Breast epithelium (tissue), 3 donors: ENCODE results near the gene CCDC188.

Experiments used
- POLR2A ChIP-seq: fragments of 450-650 bp; IDR thresholded peaks from one replicate; pipeline ENCODE4 v1.6.1; 2016; ENCODE audit warnings: antibody characterized with exemption, mild to moderate bottlenecking, moderate library complexity
- POLR2AphosphoS5 ChIP-seq, 3 donors: sonication (generic); formaldehyde crosslinking; IDR thresholded peaks; one replicate each; pipeline ENCODE4 v1.6.1; 2017; ENCODE audit warnings: antibody characterized with exemption in 3 of 3
- TF ChIP-seq, protein P1 (sequence below), 3 donors: fragments of 450-650 bp; IDR thresholded peaks; one replicate each; pipeline ENCODE4 v1.5.1; 2016 to 2017; ENCODE audit warnings: antibody characterized with exemption in 3 of 3, mild to moderate bottlenecking in 3 of 3, moderate library complexity in 3 of 3

DNA sequence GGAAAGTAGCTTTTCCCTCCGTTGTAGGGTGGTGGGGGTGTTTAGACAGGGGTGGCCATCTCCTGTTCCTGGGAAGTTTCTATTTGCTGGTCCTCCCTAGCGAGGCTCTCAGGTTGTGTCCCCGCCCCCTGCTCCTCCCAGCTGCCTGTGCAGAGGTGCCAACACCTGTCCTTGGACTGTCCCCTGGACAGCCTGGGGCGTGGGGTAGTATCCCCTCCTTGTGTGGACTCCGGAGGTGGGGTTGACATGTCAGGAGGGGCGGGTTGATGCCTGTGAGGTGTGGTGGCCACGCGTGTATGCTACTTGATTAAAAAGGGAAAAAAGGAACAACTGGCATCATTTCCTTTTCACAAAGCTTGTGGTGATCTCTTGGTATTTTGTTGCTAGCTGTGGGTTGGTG is 49.2 kb downstream of the CCDC188 start:
- TF ChIP-seq, protein P1, sequence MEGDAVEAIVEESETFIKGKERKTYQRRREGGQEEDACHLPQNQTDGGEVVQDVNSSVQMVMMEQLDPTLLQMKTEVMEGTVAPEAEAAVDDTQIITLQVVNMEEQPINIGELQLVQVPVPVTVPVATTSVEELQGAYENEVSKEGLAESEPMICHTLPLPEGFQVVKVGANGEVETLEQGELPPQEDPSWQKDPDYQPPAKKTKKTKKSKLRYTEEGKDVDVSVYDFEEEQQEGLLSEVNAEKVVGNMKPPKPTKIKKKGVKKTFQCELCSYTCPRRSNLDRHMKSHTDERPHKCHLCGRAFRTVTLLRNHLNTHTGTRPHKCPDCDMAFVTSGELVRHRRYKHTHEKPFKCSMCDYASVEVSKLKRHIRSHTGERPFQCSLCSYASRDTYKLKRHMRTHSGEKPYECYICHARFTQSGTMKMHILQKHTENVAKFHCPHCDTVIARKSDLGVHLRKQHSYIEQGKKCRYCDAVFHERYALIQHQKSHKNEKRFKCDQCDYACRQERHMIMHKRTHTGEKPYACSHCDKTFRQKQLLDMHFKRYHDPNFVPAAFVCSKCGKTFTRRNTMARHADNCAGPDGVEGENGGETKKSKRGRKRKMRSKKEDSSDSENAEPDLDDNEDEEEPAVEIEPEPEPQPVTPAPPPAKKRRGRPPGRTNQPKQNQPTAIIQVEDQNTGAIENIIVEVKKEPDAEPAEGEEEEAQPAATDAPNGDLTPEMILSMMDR (IDR thresholded peaks at IDR 0.05), result no peak
- TF ChIP-seq POLR2AphosphoS5 (IDR thresholded peaks at IDR 0.05) (no peak), POLR2A (no peak)
